Endodermal cell (in vitro differentiated cells): ENCODE measurements around the gene KAZN. TPM values are rescaled to one million over a fixed set of nuclear protein-coding genes. Genes with fewer than 3 reads are reported as not detected.

Experiments used
- DNase-seq: peaks from one replicate; pipeline ENCODE4 v3.0.0-alpha.2; 2017
- H3K27ac ChIP-seq: 2 replicates; pipeline ENCODE4 v1.5.1; 2013; ENCODE audit warnings: mild to moderate bottlenecking, low read depth, low read length, moderate library complexity
- H3K27me3 ChIP-seq: 2 replicates; pipeline ENCODE4 v1.6.1; 2013; ENCODE audit warnings: mild to moderate bottlenecking, low read length, moderate library complexity; ENCODE audit not compliant: insufficient read depth, control insufficient read depth, poor library complexity, severe bottlenecking
- H3K36me3 ChIP-seq: 2 replicates; pipeline ENCODE4 v1.7.0; 2013; ENCODE audit warnings: mild to moderate bottlenecking, low read length, moderate library complexity; ENCODE audit not compliant: control insufficient read depth, insufficient read depth
- H3K4me1 ChIP-seq: one replicate; pipeline ENCODE4 v1.7.0; 2013; ENCODE audit warnings: low read length; ENCODE audit not compliant: control insufficient read depth, insufficient read depth
- H3K4me3 ChIP-seq: 2 replicates; pipeline ENCODE4 v1.5.1; 2013; ENCODE audit warnings: mild to moderate bottlenecking, low read length, moderate library complexity
- H3K9ac ChIP-seq: 2 replicates; pipeline ENCODE4 v1.6.1; 2013; ENCODE audit warnings: mild to moderate bottlenecking, low read length, moderate library complexity; ENCODE audit not compliant: poor library complexity, severe bottlenecking; ENCODE audit errors: extremely low read depth
- H3K9me3 ChIP-seq: 2 replicates; pipeline ENCODE4 v1.6.1; 2013; ENCODE audit warnings: mild to moderate bottlenecking, low read length, moderate library complexity; ENCODE audit not compliant: control insufficient read depth
- H3K27ac Mint-ChIP-seq: 2 replicates; pipeline ENCODE4 v1.8.0; 2020; ENCODE audit warnings: mixed read lengths
- H3K27me3 Mint-ChIP-seq: 2 replicates; pipeline ENCODE4 v1.8.0; 2021; ENCODE audit warnings: mild to moderate bottlenecking, mixed read lengths; ENCODE audit not compliant: insufficient read depth
- H3K36me3 Mint-ChIP-seq: 2 replicates; pipeline ENCODE4 v1.8.0; 2020; ENCODE audit warnings: low read depth, mixed read lengths
- H3K4me1 Mint-ChIP-seq: 2 replicates; pipeline ENCODE4 v1.8.0; 2020; ENCODE audit warnings: mixed read lengths
- H3K4me3 Mint-ChIP-seq: 2 replicates; pipeline ENCODE4 v1.8.0; 2020; ENCODE audit warnings: mild to moderate bottlenecking, moderate library complexity, mixed read lengths
- H3K9me3 Mint-ChIP-seq: 2 replicates; pipeline ENCODE4 v1.8.0; 2020; ENCODE audit warnings: mild to moderate bottlenecking, mixed read lengths
- CTCF ChIP-seq: fragments of 200-600 bp; sonication (generic); conservative IDR thresholded peaks from 2 replicates; pipeline ENCODE4 v1.5.0; 2021; ENCODE audit warnings: antibody characterized with exemption, mild to moderate bottlenecking
- WGBS, 2 experiments: methylation state at CpG; one replicate each; pipeline versions ENCODE4 v1.1.5 to v1.1.7; 2013; ENCODE audit warnings: missing lambda C conversion rate in 2 of 2, mixed read lengths in 1 of 2; ENCODE audit not compliant: insufficient coverage in 1 of 2, insufficient read length in 1 of 2; 5-methylcytosine and 5-hydroxymethylcytosine counted together
- total RNA-seq, 2 donors: library from RNA; stranded (reverse); fragmentation: NEBNext Ultra II Directional in 1 of 2; extraction: Animal tissue kit (Norgen Biotek cat#: 25700) in 1 of 2; gene quantifications; 2 replicates in 1 of 2; 3 replicates in 1 of 2; pipeline ENCODE4 v1.2.1, GENCODE V29; 2021

The KAZN gene
- total RNA-seq, 2 donors from 2014 or later = 12.4 to 13.9 TPM

- Mint-ChIP-seq H3K36me3 (peaks cover 4% of the 10 kb centered on the region), H3K9me3 (peaks cover 5% of the 10 kb centered on the region), H3K4me3 (no peak overlapping the region), H3K4me1 (peaks cover 15% of the 10 kb centered on the region), H3K27me3 (no peaks in the 10 kb centered on the region), H3K27ac (no peak overlapping the region)
- DNase-seq = no peak
- Histone ChIP-seq H3K9me3 (peaks cover 6% of the 10 kb centered on the region), H3K27ac (no peak overlapping the region), H3K4me1 (no peaks in the 10 kb centered on the region), H3K4me3 (no peak overlapping the region), H3K27me3 (no peaks in the 10 kb centered on the region), H3K9ac (no peak overlapping the region), H3K36me3 (no peaks in the 10 kb centered on the region)
- TF ChIP-seq CTCF = no peak
- WGBS, 2 experiments = 88 to 92% methylated on average over 6 to 7 of the region's 7 CpGs
Observed at GRCh38 chr1:14617791-14618190, 19.3 kb downstream of the KAZN start.

GRCh38 chr1:14620941-14621340 is 22.5 kb downstream of the KAZN start:
- DNase-seq = no peak
- H3K4me3 Mint-ChIP-seq = no peak overlapping the region
- H3K9me3 ChIP-seq = peaks cover 11% of the 10 kb centered on the region
- H3K9me3 Mint-ChIP-seq = peaks cover 5% of the 10 kb centered on the region
- H3K36me3 Mint-ChIP-seq = no peaks in the 10 kb centered on the region
- H3K27ac Mint-ChIP-seq = no peak overlapping the region
- H3K36me3 ChIP-seq = no peaks in the 10 kb centered on the region
- no peaks in the 10 kb centered on the region for H3K27me3 Mint-ChIP-seq
- peaks cover 31% of the 10 kb centered on the region for H3K4me1 Mint-ChIP-seq
- no peak overlapping the region for H3K27ac ChIP-seq
- no peaks in the 10 kb centered on the region for H3K27me3 ChIP-seq
- no peak overlapping the region for H3K4me3 ChIP-seq
- TF ChIP-seq CTCF = no peak
- no peak overlapping the region for H3K9ac ChIP-seq
- H3K4me1 ChIP-seq = no peaks in the 10 kb centered on the region

- Mint-ChIP-seq H3K27me3 (no peaks in the 10 kb centered on the region), H3K27ac (no peak overlapping the region), H3K9me3 (peaks cover 5% of the 10 kb centered on the region), H3K4me3 (no peak overlapping the region), H3K4me1 (peaks cover 27% of the 10 kb centered on the region), H3K36me3 (no peaks in the 10 kb centered on the region)
- Histone ChIP-seq H3K27ac (no peak overlapping the region), H3K9ac (no peak overlapping the region), H3K4me1 (peaks cover 3% of the 10 kb centered on the region), H3K36me3 (no peaks in the 10 kb centered on the region), H3K4me3 (no peak overlapping the region), H3K9me3 (peaks cover 11% of the 10 kb centered on the region), H3K27me3 (no peaks in the 10 kb centered on the region)
- TF ChIP-seq CTCF = no peak
- 95% methylated on average over 2 of the region's 2 CpGs; no CpG with 5 or more reads in 1 of the 2 experiments for WGBS, 2 experiments
- DNase-seq = no peak
Observed at GRCh38 chr1:14623090-14623489, 24.6 kb downstream of the KAZN start.
